Fibroblast of the aortic adventitia (primary cell): ENCODE measurements around the gene HDAC11. TPM values are rescaled to one million over a fixed set of nuclear protein-coding genes. Genes with fewer than 3 reads are reported as not detected.

Experiments used
- DNase-seq: peaks from one replicate; pipeline ENCODE4 v3.0.0-alpha.2; 2010; ENCODE audit warnings: low read depth
- H3K4me3 ChIP-seq: 2 replicates; pipeline ENCODE4 v1.5.1; 2011; ENCODE audit warnings: low read depth, mild to moderate bottlenecking, control low read depth, low read length, moderate library complexity
- total RNA-seq: library from RNA; depleted of rRNA; stranded (reverse); fragments of >200 nt; gene quantifications from 2 replicates; pipeline ENCODE4 v1.2.3, GENCODE V29; 2012; ENCODE audit warnings: low replicate concordance
- TF ChIP-seq, protein P1 (sequence below): IDR thresholded peaks from 2 replicates; pipeline ENCODE4 v1.5.1; 2011; ENCODE audit warnings: mild to moderate bottlenecking, low read length, control low read depth, inconsistent platforms; ENCODE audit not compliant: insufficient read depth

The HDAC11 gene
- total RNA-seq, 1 donor = 5.2 TPM

- no peak for DNase-seq
- TF ChIP-seq, protein P1, sequence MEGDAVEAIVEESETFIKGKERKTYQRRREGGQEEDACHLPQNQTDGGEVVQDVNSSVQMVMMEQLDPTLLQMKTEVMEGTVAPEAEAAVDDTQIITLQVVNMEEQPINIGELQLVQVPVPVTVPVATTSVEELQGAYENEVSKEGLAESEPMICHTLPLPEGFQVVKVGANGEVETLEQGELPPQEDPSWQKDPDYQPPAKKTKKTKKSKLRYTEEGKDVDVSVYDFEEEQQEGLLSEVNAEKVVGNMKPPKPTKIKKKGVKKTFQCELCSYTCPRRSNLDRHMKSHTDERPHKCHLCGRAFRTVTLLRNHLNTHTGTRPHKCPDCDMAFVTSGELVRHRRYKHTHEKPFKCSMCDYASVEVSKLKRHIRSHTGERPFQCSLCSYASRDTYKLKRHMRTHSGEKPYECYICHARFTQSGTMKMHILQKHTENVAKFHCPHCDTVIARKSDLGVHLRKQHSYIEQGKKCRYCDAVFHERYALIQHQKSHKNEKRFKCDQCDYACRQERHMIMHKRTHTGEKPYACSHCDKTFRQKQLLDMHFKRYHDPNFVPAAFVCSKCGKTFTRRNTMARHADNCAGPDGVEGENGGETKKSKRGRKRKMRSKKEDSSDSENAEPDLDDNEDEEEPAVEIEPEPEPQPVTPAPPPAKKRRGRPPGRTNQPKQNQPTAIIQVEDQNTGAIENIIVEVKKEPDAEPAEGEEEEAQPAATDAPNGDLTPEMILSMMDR = no peak
Measured at GRCh38 chr3:13501056-13501455, 20.9 kb downstream of the HDAC11 start.

GRCh38 chr3:13501521-13501920 lies 21.4 kb downstream of the HDAC11 start:
- TF ChIP-seq, protein P1 = no peak
- H3K4me3 ChIP-seq = no peak overlapping the region
- no peak for DNase-seq

More at GRCh38 chr3:13501056-13501455, 20.9 kb downstream of the HDAC11 start:
- H3K4me3 ChIP-seq = no peak overlapping the region

DNA sequence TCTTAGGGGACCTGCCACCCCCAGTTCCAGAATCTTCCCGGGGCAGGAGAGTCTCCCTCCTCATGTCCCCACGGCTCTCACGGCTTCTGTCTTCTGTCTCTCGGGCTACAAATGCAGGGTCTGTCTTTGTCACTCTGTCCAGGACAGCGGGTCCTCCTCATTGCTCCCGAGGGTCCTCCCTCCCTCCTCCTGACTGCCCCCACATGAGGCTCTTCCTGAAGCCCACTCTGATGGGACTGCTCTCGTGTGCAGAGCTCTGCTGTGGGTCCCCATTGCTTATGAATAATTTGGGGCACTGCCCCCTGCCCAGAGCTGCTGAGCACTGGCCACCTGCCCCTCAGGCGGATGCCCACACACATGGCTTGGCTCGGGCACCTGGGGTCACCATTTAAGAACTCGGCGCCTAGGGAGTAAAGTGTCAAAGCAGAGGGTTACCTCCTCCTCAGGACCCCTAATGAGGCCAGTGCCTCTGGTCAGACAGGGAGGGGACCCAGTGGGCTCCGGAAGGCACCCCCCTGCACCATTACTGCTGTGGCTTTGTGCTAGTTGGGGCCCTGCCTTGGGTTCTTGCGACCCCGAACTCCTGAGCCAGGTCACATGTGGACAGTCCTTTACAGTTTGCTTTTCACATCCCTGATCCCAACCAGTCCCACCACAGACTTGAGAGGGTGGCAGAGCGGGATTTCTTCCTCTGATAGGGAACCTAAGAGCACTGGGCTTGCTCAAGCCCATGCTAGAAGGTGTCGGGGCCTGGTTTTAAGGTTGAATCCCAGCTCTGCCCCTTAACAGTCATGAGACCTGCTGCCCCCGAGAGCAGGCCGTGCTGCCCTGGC lies 22.1 kb downstream of the HDAC11 start:
- no peak for DNase-seq
- TF ChIP-seq, protein P1 = no peak
- no peak overlapping the region for H3K4me3 ChIP-seq

DNA sequence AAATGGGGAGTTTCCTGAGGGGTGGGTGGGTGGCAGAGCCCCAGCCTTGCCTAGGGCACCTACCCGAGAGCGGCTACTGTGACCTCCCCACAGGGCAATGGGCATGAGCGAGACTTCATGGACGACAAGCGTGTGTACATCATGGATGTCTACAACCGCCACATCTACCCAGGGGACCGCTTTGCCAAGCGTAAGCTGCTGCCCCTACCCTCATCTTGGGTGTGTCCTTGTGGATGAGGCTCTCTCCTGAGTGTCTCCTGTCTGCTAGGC lies 22.6 kb downstream of the HDAC11 start:
- TF ChIP-seq, protein P1 = no peak
- H3K4me3 ChIP-seq = no peak overlapping the region
- DNase-seq = no peak

DNA sequence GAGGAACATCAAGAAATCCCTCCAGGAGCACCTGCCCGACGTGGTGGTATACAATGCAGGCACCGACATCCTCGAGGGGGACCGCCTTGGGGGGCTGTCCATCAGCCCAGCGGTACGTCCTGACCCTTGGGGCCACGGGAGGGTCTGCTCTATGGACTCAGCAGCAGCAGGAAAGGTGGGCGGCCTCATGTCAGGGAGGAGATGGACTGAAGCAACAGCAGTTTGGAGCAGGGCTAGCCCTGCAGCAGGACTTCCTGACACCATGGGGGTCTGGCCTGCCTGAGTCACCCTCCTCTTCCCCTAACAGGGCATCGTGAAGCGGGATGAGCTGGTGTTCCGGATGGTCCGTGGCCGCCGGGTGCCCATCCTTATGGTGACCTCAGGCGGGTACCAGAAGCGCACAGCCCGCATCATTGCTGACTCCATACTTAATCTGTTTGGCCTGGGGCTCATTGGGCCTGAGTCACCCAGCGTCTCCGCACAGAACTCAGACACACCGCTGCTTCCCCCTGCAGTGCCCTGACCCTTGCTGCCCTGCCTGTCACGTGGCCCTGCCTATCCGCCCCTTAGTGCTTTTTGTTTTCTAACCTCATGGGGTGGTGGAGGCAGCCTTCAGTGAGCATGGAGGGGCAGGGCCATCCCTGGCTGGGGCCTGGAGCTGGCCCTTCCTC lies 24.2 kb downstream of the HDAC11 start:
- TF ChIP-seq, protein P1 = no peak

DNA sequence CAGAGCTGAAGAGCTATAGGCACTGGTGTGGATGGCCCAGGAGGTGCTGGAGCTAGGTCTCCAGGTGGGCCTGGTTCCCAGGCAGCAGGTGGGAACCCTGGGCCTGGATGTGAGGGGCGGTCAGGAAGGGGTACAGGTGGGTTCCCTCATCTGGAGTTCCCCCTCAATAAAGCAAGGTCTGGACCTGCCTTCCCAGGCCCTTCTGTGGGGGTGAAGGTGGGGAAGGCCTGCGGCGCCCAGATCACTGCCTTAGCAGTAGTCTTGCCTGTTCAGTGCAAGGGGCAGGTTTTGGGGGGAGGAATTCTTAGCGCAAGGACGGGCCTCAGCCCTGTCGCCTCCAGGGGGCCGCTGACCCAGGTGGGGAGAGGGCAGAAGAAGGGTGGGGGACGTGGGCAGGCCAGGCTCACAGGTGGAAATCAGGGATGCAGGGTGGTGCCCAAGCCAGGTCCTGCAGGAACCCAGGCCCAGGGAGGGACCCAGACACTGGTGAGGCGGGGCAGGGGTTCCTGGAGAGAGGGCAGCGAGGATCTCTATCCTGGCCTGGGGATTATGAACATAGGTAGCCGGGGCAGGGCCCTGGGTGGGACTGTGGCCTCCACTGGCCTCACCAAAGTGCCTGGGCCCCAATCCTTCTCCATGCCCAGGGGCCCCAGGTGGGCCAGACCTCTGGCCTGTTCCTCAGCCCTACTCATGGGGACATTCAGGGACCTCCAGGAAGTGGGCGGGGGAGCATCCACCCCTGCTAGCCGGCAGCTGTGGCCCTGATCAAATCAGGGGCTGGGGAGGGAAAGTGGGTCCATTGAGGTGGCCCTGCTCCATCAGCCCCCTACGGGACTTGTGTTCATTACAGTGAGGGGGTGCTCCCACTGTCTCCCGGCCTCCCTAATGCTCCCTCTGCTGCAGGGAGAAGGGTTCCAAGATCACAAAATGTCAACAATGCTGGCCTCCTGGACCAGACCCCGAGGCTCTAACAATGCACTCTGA lies 25.3 kb downstream of the HDAC11 start:
- no peak for DNase-seq
- TF ChIP-seq, protein P1 = no peak
- no peak overlapping the region for H3K4me3 ChIP-seq

More for the DNA sequence above, 24.2 kb downstream of the HDAC11 start:
- no peak for DNase-seq
- H3K4me3 ChIP-seq = no peak overlapping the region
